Measurements from ENCODE around the gene NAA16.

Gene NAA16

DNA sequence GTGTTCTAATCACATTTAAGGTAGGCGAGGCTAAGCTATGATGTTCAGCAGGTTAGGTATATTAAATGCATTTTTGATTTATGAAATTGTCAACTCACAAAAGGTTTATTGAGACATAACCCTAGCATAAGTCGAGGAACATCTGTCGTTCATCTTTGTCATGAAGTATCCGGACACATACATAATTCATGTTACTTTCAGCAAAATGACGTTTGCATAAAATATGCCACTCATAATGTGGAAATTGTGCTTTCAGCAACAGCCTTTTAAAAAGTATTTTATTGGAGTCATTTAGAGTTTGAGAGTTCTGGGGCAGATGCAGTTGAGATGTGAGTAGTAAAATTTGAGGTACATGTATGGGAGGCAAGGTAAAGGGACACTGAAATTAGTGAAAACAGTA is 66.4 kb downstream of the NAA16 start:
- Histone ChIP-seq H3K27me3 (ENCODE audit: control insufficient read depth, insufficient read depth, low read length) (no peaks in the 10 kb centered on the region), H3K9me3 (ENCODE audit: control insufficient read depth, low read length) (no peaks in the 10 kb centered on the region), H3K4me1 (ENCODE audit: control insufficient read depth, insufficient read depth, low read length) (no peaks in the 10 kb centered on the region), H3K36me3 (ENCODE audit: control insufficient read depth, insufficient read depth, low read length) (no peaks in the 10 kb centered on the region), H3K4me3 (ENCODE audit: low read length) (no peak overlapping the region), H3K9ac (ENCODE audit: low read length) (no peak overlapping the region)

DNA sequence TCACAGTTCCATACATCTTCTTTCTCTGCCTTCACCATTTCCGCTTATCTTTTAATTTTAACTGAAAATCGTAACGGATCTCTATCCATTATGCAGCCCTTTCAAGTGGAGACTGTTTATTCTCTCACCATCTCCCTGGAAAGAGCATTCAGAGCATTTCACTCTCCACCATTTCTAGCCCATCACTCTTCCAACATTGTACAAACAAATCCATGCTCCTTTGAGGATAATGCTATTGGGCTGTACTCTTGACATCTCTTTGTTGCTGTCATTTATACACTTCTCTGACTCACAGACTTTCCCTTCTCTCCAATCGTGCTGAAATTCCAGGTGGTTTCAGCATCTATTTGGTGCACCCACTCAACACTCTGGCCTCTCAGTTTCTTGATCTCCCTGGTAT is 71.4 kb downstream of the NAA16 start:
- H3K36me3 ChIP-seq (ENCODE audit: control insufficient read depth, insufficient read depth, low read length) = no peaks in the 10 kb centered on the region
- no peaks in the 10 kb centered on the region for H3K9me3 ChIP-seq (ENCODE audit: control insufficient read depth, low read length)
- no peak overlapping the region for H3K4me3 ChIP-seq (ENCODE audit: low read length)
- no peak overlapping the region for H3K9ac ChIP-seq (ENCODE audit: low read length)
- H3K27me3 ChIP-seq (ENCODE audit: control insufficient read depth, insufficient read depth, low read length) = no peaks in the 10 kb centered on the region
- H3K4me1 ChIP-seq (ENCODE audit: control insufficient read depth, insufficient read depth, low read length) = no peaks in the 10 kb centered on the region

- H3K36me3 ChIP-seq (ENCODE audit: control insufficient read depth, insufficient read depth, low read length) = no peaks in the 10 kb centered on the region
- no peaks in the 10 kb centered on the region for H3K4me1 ChIP-seq (ENCODE audit: control insufficient read depth, insufficient read depth, low read length)
- H3K4me3 ChIP-seq (ENCODE audit: low read length) = no peak overlapping the region
- H3K9ac ChIP-seq (ENCODE audit: low read length) = no peak overlapping the region
- no peaks in the 10 kb centered on the region for H3K9me3 ChIP-seq (ENCODE audit: control insufficient read depth, low read length)
- H3K27me3 ChIP-seq (ENCODE audit: control insufficient read depth, insufficient read depth, low read length) = no peaks in the 10 kb centered on the region
Measured at GRCh38 chr13:41383386-41383785, 72.3 kb downstream of the NAA16 start.

- Histone ChIP-seq H3K4me3 (ENCODE audit: low read length) (no peak overlapping the region), H3K9ac (ENCODE audit: low read length) (no peak overlapping the region), H3K36me3 (ENCODE audit: control insufficient read depth, insufficient read depth, low read length) (no peaks in the 10 kb centered on the region), H3K9me3 (ENCODE audit: control insufficient read depth, low read length) (no peaks in the 10 kb centered on the region), H3K27me3 (ENCODE audit: control insufficient read depth, insufficient read depth, low read length) (no peaks in the 10 kb centered on the region), H3K4me1 (ENCODE audit: control insufficient read depth, insufficient read depth, low read length) (no peaks in the 10 kb centered on the region)
Measured at GRCh38 chr13:41384749-41385503, 73.9 kb downstream of the NAA16 start.

- H3K4me1 ChIP-seq (ENCODE audit: control insufficient read depth, insufficient read depth, low read length) = no peaks in the 10 kb centered on the region
- no peaks in the 10 kb centered on the region for H3K36me3 ChIP-seq (ENCODE audit: control insufficient read depth, insufficient read depth, low read length)
- H3K9ac ChIP-seq (ENCODE audit: low read length) = no peak overlapping the region
- H3K9me3 ChIP-seq (ENCODE audit: control insufficient read depth, low read length) = no peaks in the 10 kb centered on the region
- H3K27me3 ChIP-seq (ENCODE audit: control insufficient read depth, insufficient read depth, low read length) = no peaks in the 10 kb centered on the region
- H3K4me3 ChIP-seq (ENCODE audit: low read length) = no peak overlapping the region
Measured at GRCh38 chr13:41386211-41386610, 75.1 kb downstream of the NAA16 start.

GRCh38 chr13:41387576-41387975 is 76.5 kb downstream of the NAA16 start:
- Histone ChIP-seq H3K9ac (ENCODE audit: low read length) (no peak overlapping the region), H3K9me3 (ENCODE audit: control insufficient read depth, low read length) (no peaks in the 10 kb centered on the region), H3K36me3 (ENCODE audit: control insufficient read depth, insufficient read depth, low read length) (no peaks in the 10 kb centered on the region), H3K27me3 (ENCODE audit: control insufficient read depth, insufficient read depth, low read length) (no peaks in the 10 kb centered on the region), H3K4me3 (ENCODE audit: low read length) (no peak overlapping the region), H3K4me1 (ENCODE audit: control insufficient read depth, insufficient read depth, low read length) (no peaks in the 10 kb centered on the region)

DNA sequence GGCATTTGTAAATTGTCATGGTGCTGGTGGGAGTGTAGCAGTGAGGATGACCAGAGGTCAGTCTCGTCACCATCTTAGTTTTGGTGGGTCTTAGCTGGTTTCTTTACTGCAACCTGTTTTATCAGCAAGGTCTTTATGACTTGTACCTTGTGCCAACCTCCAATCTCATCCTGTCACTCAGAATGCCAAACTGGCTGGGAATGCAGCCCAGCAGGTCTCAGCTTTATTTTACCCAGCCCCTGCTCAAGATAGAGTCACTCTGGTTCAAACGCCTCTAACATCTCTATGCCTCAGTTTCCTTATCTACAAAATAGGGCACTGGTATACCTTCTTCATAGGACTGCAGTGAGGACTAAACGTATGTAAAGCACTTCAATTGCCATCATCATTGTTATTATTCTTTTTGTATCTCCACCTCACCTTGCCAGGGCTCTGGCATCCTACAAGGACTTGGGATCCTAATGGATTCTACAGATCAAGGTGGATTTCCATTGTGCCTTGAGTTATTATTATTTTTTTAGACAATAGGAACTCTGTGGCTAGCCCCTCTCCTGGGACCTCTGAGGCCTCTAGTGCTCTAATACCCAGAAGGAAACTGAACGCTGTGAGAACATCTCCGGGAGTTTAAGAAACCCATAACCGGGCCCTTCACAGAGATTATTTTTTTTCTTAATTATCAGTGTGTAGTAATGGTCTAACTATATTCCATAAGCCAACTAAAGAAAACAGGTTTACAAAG is 77.2 kb downstream of the NAA16 start:
- Histone ChIP-seq H3K4me1 (ENCODE audit: control insufficient read depth, insufficient read depth, low read length) (no peaks in the 10 kb centered on the region), H3K36me3 (ENCODE audit: control insufficient read depth, insufficient read depth, low read length) (no peaks in the 10 kb centered on the region), H3K4me3 (ENCODE audit: low read length) (no peak overlapping the region), H3K9ac (ENCODE audit: low read length) (no peak overlapping the region), H3K27me3 (ENCODE audit: control insufficient read depth, insufficient read depth, low read length) (no peaks in the 10 kb centered on the region), H3K9me3 (ENCODE audit: control insufficient read depth, low read length) (no peaks in the 10 kb centered on the region)

- Histone ChIP-seq H3K27me3 (ENCODE audit: control insufficient read depth, insufficient read depth, low read length) (no peaks in the 10 kb centered on the region), H3K4me1 (ENCODE audit: control insufficient read depth, insufficient read depth, low read length) (no peaks in the 10 kb centered on the region), H3K9me3 (ENCODE audit: control insufficient read depth, low read length) (no peaks in the 10 kb centered on the region), H3K4me3 (ENCODE audit: low read length) (no peak overlapping the region), H3K36me3 (ENCODE audit: control insufficient read depth, insufficient read depth, low read length) (no peaks in the 10 kb centered on the region), H3K9ac (ENCODE audit: low read length) (no peak overlapping the region)
Measured at GRCh38 chr13:41389580-41389979, 78.5 kb downstream of the NAA16 start.

- Histone ChIP-seq H3K36me3 (ENCODE audit: control insufficient read depth, insufficient read depth, low read length) (no peaks in the 10 kb centered on the region), H3K4me3 (ENCODE audit: low read length) (no peak overlapping the region), H3K27me3 (ENCODE audit: control insufficient read depth, insufficient read depth, low read length) (no peaks in the 10 kb centered on the region), H3K9me3 (ENCODE audit: control insufficient read depth, low read length) (no peaks in the 10 kb centered on the region), H3K9ac (ENCODE audit: low read length) (no peak overlapping the region), H3K4me1 (ENCODE audit: control insufficient read depth, insufficient read depth, low read length) (no peaks in the 10 kb centered on the region)
Measured at GRCh38 chr13:41394166-41394565, 83.1 kb downstream of the NAA16 start.

DNA sequence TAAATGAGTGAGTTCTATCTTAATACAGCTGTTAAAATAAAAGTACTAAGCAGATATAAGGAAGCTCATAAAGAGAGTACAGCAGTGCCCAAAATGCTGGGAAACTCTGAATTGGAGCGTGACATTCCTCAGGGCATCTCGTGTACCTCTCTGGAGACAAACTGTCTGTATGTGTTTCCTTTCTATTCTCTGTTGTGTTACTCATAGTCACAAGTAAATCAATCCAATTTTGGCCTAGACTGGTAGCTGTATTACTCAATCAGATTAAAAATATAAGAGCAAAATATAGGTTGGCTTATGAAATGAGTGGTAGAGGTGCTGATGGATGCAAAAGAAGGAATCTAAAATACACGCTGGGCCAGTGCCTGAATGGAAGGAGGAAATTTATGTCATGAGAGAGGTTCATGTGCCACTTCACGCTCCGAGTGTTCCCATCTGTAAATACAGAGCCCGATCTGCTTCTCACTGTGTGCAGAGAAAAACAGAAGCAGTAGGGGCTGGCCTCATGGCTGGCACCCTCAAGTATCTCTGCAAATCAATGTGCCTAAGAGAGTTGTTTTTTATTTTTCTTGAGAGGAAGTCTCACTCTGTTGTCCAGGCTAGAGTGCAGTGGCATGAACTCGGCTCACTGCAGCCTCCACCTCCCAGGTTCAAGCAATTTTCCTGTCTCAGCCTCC is 87.6 kb downstream of the NAA16 start:
- H3K9ac ChIP-seq (ENCODE audit: low read length) = no peak overlapping the region
- no peaks in the 10 kb centered on the region for H3K4me1 ChIP-seq (ENCODE audit: control insufficient read depth, insufficient read depth, low read length)
- H3K27me3 ChIP-seq (ENCODE audit: control insufficient read depth, insufficient read depth, low read length) = no peaks in the 10 kb centered on the region
- no peak overlapping the region for H3K4me3 ChIP-seq (ENCODE audit: low read length)
- H3K36me3 ChIP-seq (ENCODE audit: control insufficient read depth, insufficient read depth, low read length) = no peaks in the 10 kb centered on the region
- H3K9me3 ChIP-seq (ENCODE audit: control insufficient read depth, low read length) = no peaks in the 10 kb centered on the region

DNA sequence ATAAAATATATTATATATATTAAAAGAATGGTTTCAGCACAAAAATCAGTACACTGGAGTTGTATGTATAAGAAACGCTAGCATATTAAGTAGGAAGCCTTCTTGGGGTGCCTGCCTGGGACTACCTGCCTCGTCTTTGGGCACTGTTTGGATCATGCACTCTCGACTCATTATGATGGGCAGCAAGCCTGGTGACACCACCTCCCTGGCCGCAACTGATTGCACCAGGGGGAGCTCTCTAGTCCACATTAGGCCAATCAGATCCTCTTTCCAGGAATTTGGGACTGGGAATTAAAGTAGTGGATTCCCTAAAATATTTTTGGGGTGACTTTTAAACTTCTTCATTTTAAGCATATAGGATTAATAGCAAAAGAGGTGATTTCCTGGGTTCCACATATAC is 90.3 kb downstream of the NAA16 start:
- no peak overlapping the region for H3K9ac ChIP-seq (ENCODE audit: low read length)
- no peaks in the 10 kb centered on the region for H3K4me1 ChIP-seq (ENCODE audit: control insufficient read depth, insufficient read depth, low read length)
- no peaks in the 10 kb centered on the region for H3K9me3 ChIP-seq (ENCODE audit: control insufficient read depth, low read length)
- H3K27me3 ChIP-seq (ENCODE audit: control insufficient read depth, insufficient read depth, low read length) = no peaks in the 10 kb centered on the region
- no peaks in the 10 kb centered on the region for H3K36me3 ChIP-seq (ENCODE audit: control insufficient read depth, insufficient read depth, low read length)
- no peak overlapping the region for H3K4me3 ChIP-seq (ENCODE audit: low read length)

Data from mucosa of stomach (tissue), 1 donor.